Thyroid gland (tissue), 4 donors: ENCODE measurements around the gene HOXD3.

Experiments
- CTCF ChIP-seq, 6 experiments: fragments of 200-600 bp in 3 of 6; fragments of 450-650 bp in 3 of 6; sonication (generic) in 3 of 6; IDR thresholded peaks; one replicate each; pipeline ENCODE4 v1.5.1; 2016 to 2019; ENCODE audit warnings: antibody characterized with exemption in 6 of 6, mild to moderate bottlenecking in 2 of 6, inconsistent platforms in 1 of 6, moderate library complexity in 1 of 6
- POLR2A ChIP-seq, 2 donors: fragments of 450-650 bp; IDR thresholded peaks; one replicate each; pipeline ENCODE4 v1.6.1; 2017; ENCODE audit warnings: antibody characterized with exemption in 2 of 2, mild to moderate bottlenecking in 2 of 2, moderate library complexity in 1 of 2

DNA sequence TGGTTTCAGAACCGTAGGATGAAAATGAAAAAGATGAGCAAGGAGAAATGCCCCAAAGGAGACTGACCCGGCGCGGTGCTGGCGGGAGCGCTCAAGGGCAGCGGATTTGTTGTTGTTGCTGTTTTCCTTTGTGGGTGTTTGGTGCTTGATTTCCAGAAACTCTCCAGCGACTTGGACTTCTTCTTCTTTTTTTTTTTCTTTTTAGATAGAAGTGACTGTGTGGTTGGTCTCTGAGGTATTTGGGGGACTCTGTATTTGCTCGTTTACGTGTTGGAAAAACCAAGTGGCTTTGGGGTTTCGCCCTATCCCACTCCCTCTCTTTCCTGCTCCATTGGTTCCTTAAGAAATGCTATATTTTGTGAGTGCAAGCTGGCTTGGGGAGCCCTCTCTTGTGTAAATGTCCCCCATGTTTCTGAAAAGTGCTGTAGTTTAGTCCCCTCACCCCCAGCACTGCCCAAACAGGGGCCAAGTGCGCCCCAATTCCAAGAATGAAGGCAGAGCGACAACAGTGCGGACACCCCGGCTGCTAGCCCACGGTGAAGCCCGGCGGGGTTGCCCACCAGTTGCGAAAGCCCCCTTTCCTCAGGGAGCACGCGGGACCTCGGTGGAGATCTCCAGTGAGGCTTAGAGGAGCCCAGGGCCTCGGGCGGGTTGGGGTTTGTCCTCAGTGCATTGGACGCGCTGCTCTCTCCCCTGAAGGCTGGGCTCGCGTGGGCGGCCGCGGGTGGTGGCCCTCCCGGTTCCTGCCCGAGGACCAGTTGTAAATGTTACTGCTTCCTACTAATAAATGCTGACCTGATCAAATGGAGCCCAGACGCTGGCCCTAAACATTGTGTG, 32.8 kb upstream of the HOXD3 start:
- TF ChIP-seq CTCF (IDR thresholded peaks at IDR 0.05) (no peak), POLR2A (IDR thresholded peaks at IDR 0.05) (no peak)
